Measurements from ENCODE around the gene ADK. TPM values are rescaled to one million over a fixed set of nuclear protein-coding genes. Genes with fewer than 3 reads are reported as not detected.

Gene ADK
- total and polyA plus RNA-seq, 7 experiments from 2014 or later, result 20.7 to 43.8 (median 25.3) TPM

DNA sequence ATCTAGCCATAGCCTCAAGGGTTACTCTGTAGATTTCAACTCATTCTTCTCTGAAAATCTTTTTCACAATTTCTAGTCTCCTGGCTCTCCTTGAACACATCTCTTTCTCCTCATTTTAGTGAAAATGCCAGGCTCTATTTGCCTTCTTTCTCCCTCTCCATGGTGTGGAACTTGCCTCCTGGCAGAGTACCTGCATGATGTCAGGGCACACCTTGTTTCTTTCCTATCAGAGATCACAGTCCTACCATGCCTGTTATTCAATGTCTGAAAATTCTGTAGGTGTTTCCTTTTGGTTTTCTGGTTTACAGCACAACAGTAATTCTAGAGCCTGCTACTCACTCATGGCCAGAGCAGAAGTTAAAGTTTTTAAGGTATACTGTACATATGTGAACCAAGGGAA, 237.8 kb downstream of the ADK start:
- Mint-ChIP-seq H3K36me3 (peaks cover 3 to 20% (median 12%) of the 10 kb centered on the region in 5 donors), H3K4me1 (peaks cover 7 to 51% (median 30%) of the 10 kb centered on the region in 7 donors), H3K27me3 (no peaks in the 10 kb centered on the region), H3K4me3 (no peak overlapping the region), H3K9me3 (peaks cover 0 to 5% (median 0%) of the 10 kb centered on the region in 11 donors), H3K27ac (peak overlapping the region in 3 of 9 donors; percentile 1 to 86 (median 64))
- no peak overlapping the region for H3K27ac ChIP-seq (ENCODE audit: low read depth, low read length)
- peaks cover under 1 to 10% of the 10 kb centered on the region in 2 donors for H3K4me1 ChIP-seq (ENCODE audit: control insufficient read depth in 2 of 2, insufficient read depth in 2 of 2, low read length in 2 of 2)
- no peak for DNase-seq
- no peaks in the 10 kb centered on the region for H3K9me3 ChIP-seq (ENCODE audit: control insufficient read depth in 2 of 3, low read length in 3 of 3)
- ChIA-PET POLR2A (no interaction called here), CTCF (no interaction called here)
- H3K4me3 ChIP-seq (ENCODE audit: low read length), result no peak overlapping the region
- no peak for ATAC-seq
- intact Hi-C loops (cut with micrococcal nuclease), result no loop called here
- H3K36me3 ChIP-seq (ENCODE audit: control insufficient read depth in 2 of 3, insufficient read depth in 3 of 3, low read length in 3 of 3), result no peaks in the 10 kb centered on the region
- no peaks in the 10 kb centered on the region for H3K27me3 ChIP-seq (ENCODE audit: control insufficient read depth in 2 of 2, insufficient read depth in 2 of 2, low read length in 2 of 2)

DNA sequence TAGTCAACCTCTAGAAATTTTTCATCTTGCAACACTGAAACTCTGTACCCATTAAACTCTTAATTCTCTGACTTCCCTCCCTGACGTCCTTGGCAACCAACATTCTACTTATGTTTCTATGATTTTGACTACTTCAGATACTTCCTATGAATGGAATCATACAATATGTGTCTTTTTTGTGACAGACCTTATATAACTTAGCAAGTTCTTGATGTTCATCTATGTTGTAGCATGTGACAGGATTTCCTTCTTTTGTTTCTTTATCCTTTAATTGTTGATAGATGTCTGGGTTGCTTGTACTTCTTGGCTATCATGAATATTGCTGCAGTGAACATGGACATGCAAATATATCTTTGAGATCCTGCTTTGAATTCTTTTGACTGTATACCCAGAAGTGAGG, 240.8 kb downstream of the ADK start:
- POLR2A ChIA-PET, result no interaction called here
- H3K4me1 Mint-ChIP-seq, result peaks cover 4 to 28% (median 15%) of the 10 kb centered on the region in 7 donors
- peak overlapping the region in 4 of 9 donors; percentile 23 to 81 (median 57) for H3K27ac Mint-ChIP-seq
- H3K4me3 ChIP-seq (ENCODE audit: low read length), result no peak overlapping the region
- DNase-seq (peak in 6 of 9 donors; percentile 1 to 51 (median 34)), ATAC-seq (no peak)
- no peaks in the 10 kb centered on the region for H3K4me1 ChIP-seq (ENCODE audit: control insufficient read depth in 2 of 2, insufficient read depth in 2 of 2, low read length in 2 of 2)
- H3K36me3 ChIP-seq (ENCODE audit: control insufficient read depth in 2 of 3, insufficient read depth in 3 of 3, low read length in 3 of 3), result no peaks in the 10 kb centered on the region
- intact Hi-C loops (cut with micrococcal nuclease), result no loop called here
- H3K27me3 ChIP-seq (ENCODE audit: control insufficient read depth in 2 of 2, insufficient read depth in 2 of 2, low read length in 2 of 2), result no peaks in the 10 kb centered on the region
- peaks cover 0 to 2% (median 0%) of the 10 kb centered on the region in 11 donors for H3K9me3 Mint-ChIP-seq
- no peaks in the 10 kb centered on the region for H3K27me3 Mint-ChIP-seq
- H3K36me3 Mint-ChIP-seq, result peaks cover 3 to 35% (median 27%) of the 10 kb centered on the region in 5 donors
- H3K27ac ChIP-seq (ENCODE audit: low read depth, low read length), result no peak overlapping the region
- no peaks in the 10 kb centered on the region for H3K9me3 ChIP-seq (ENCODE audit: control insufficient read depth in 2 of 3, low read length in 3 of 3)
- CTCF ChIA-PET, result no interaction called here
- H3K4me3 Mint-ChIP-seq, result peak overlapping the region in 3 of 10 donors; percentile 4 to 53 (median 35)

DNA sequence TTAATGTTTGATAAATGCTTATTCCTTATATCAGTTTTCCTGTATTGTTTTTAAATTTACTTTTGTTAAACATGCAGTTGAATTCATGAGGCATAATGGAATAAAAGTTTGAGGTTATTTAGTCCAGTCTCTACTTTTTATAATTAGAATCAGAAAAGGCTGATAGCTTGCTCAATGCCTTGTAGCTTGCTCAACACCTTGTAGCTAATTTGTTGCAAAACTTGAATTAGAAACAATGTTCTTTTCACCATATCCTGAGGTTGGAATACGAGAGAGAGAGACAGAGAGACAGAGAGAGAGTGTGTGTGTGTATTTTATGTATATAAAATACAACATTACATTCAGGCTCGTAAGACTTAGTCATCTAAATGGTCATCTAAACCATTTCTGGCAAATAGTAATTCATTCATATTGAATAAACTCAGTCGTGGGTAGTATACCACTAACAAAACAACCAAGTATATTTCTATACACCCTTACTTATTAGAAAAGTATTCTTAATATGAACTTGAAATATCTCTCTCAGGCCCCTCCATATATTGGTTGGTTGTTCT, 243.5 kb downstream of the ADK start:
- Histone ChIP-seq H3K4me1 (ENCODE audit: control insufficient read depth in 2 of 2, insufficient read depth in 2 of 2, low read length in 2 of 2) (no peaks in the 10 kb centered on the region), H3K36me3 (ENCODE audit: control insufficient read depth in 2 of 3, insufficient read depth in 3 of 3, low read length in 3 of 3) (no peaks in the 10 kb centered on the region), H3K27ac (ENCODE audit: low read depth, low read length) (no peak overlapping the region), H3K9me3 (ENCODE audit: control insufficient read depth in 2 of 3, low read length in 3 of 3) (no peaks in the 10 kb centered on the region), H3K27me3 (ENCODE audit: control insufficient read depth in 2 of 2, insufficient read depth in 2 of 2, low read length in 2 of 2) (no peaks in the 10 kb centered on the region), H3K4me3 (ENCODE audit: low read length) (no peak overlapping the region)
- no peak overlapping the region for H3K27ac Mint-ChIP-seq
- H3K9me3 Mint-ChIP-seq, result peaks cover 0 to 2% (median 0%) of the 10 kb centered on the region in 11 donors
- H3K36me3 Mint-ChIP-seq, result peaks cover 3 to 34% (median 31%) of the 10 kb centered on the region in 5 donors
- DNase-seq (no peak), ATAC-seq (no peak)
- intact Hi-C loops (cut with micrococcal nuclease), result no loop called here
- no peaks in the 10 kb centered on the region for H3K27me3 Mint-ChIP-seq
- no peak overlapping the region for H3K4me3 Mint-ChIP-seq
- H3K4me1 Mint-ChIP-seq, result peaks cover 4 to 22% (median 12%) of the 10 kb centered on the region in 7 donors
- ChIA-PET CTCF (no interaction called here), POLR2A (no interaction called here)

DNA sequence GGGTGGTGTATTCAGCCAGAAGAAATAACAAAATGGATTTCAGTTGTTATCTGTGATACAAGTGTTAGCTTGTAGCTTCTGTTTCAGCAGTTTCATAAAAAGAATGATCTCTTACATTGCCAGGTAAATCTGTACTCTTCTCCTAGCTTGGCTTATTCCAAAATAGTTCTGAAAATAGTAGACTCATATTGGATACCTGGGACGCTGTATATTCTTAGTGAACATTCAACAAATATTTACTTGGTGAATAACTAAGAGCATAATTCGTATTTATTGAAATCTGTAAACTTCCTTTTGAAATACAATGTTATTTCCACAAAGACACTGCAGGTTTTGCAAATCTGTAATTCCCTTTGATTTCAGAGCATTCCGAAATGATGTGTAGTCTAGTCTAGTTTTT, 249.2 kb downstream of the ADK start:
- H3K9me3 ChIP-seq (ENCODE audit: control insufficient read depth in 2 of 3, low read length in 3 of 3), result no peaks in the 10 kb centered on the region
- ChIA-PET POLR2A (no interaction called here), CTCF (no interaction called here)
- no peaks in the 10 kb centered on the region for H3K27me3 ChIP-seq (ENCODE audit: control insufficient read depth in 2 of 2, insufficient read depth in 2 of 2, low read length in 2 of 2)
- DNase-seq, result no peak
- H3K9me3 Mint-ChIP-seq, result peaks cover 0 to 9% (median 2%) of the 10 kb centered on the region in 11 donors
- no peak overlapping the region for H3K4me3 Mint-ChIP-seq
- no peaks in the 10 kb centered on the region for H3K4me1 ChIP-seq (ENCODE audit: control insufficient read depth in 2 of 2, insufficient read depth in 2 of 2, low read length in 2 of 2)
- no peak overlapping the region for H3K27ac ChIP-seq (ENCODE audit: low read depth, low read length)
- intact Hi-C loops (cut with micrococcal nuclease), result no loop called here
- H3K27me3 Mint-ChIP-seq, result no peaks in the 10 kb centered on the region
- peaks cover 0 to 4% (median 0%) of the 10 kb centered on the region in 7 donors for H3K4me1 Mint-ChIP-seq
- ATAC-seq, result no peak
- H3K36me3 ChIP-seq (ENCODE audit: control insufficient read depth in 2 of 3, insufficient read depth in 3 of 3, low read length in 3 of 3), result no peaks in the 10 kb centered on the region
- no peak overlapping the region for H3K4me3 ChIP-seq (ENCODE audit: low read length)
- H3K36me3 Mint-ChIP-seq, result peaks cover 0 to 61% (median 46%) of the 10 kb centered on the region in 5 donors
- no peak overlapping the region for H3K27ac Mint-ChIP-seq

DNA sequence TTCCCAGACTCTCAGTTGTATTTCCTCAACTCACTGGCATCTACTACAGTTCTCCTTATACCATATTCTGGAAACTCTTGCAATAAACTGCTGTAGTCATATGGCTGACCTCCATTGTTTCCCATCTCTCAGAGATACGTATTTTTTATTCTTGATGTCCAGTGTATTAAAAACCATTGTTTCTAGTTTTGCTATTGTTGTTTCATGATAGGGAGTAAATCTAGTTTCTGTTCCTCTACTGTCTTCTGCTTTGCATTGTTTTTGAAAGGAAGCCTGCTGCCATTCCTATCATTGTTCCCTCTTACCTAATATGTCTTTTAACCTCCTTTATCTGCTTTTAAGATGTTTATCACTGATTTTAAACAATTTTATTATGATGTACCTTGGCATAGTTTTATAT, 255.0 kb downstream of the ADK start:
- Histone ChIP-seq H3K9me3 (ENCODE audit: control insufficient read depth in 2 of 3, low read length in 3 of 3) (no peaks in the 10 kb centered on the region), H3K36me3 (ENCODE audit: control insufficient read depth in 2 of 3, insufficient read depth in 3 of 3, low read length in 3 of 3) (no peaks in the 10 kb centered on the region), H3K4me1 (ENCODE audit: control insufficient read depth in 2 of 2, insufficient read depth in 2 of 2, low read length in 2 of 2) (no peaks in the 10 kb centered on the region), H3K27ac (ENCODE audit: low read depth, low read length) (no peak overlapping the region), H3K27me3 (ENCODE audit: control insufficient read depth in 2 of 2, insufficient read depth in 2 of 2, low read length in 2 of 2) (no peaks in the 10 kb centered on the region), H3K4me3 (ENCODE audit: low read length) (no peak overlapping the region)
- H3K4me1 Mint-ChIP-seq, result no peaks in the 10 kb centered on the region
- H3K4me3 Mint-ChIP-seq, result no peak overlapping the region
- no peak for DNase-seq
- ATAC-seq, result no peak
- POLR2A ChIA-PET, result no interaction called here
- H3K27me3 Mint-ChIP-seq, result no peaks in the 10 kb centered on the region
- peaks cover 0 to 9% (median 2%) of the 10 kb centered on the region in 11 donors for H3K9me3 Mint-ChIP-seq
- H3K27ac Mint-ChIP-seq, result no peak overlapping the region
- intact Hi-C loops (cut with micrococcal nuclease), result no loop called here
- CTCF ChIA-PET, result no interaction called here
- H3K36me3 Mint-ChIP-seq, result peaks cover 3 to 63% (median 56%) of the 10 kb centered on the region in 5 donors

DNA sequence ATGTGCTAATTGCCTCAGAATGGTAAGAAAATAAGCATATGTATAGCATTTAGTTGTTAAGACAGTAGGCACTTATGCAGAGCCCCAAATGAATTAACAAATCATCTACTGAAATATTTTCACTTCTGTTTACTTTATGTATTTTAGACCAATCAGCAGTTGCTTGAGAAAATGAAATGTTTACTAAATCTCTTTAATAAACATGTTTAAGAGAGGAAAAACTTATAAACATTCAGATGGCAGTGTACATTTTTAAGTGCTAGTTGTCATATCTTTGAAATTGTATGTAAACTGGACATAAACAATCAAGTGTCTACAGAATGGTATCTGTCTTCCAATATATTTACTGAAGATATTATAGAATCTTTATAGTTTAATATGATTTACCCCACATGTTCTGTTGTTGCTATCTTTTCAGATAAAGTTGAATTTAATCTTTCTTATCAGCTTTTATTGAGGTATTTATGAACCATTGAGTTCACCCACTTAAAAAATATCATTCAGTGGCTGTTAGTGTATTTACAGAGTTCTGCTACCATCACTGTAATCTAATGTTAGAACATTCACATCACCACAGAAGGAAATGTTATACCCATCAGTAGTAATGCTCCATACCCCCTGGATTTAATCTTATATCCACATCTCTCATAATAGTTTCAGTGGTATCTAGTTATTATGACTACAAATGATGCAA, 264.3 kb downstream of the ADK start:
- no peak overlapping the region for H3K4me3 Mint-ChIP-seq
- Histone ChIP-seq H3K4me1 (ENCODE audit: control insufficient read depth in 2 of 2, insufficient read depth in 2 of 2, low read length in 2 of 2) (no peaks in the 10 kb centered on the region), H3K9me3 (ENCODE audit: control insufficient read depth in 2 of 3, low read length in 3 of 3) (no peaks in the 10 kb centered on the region), H3K27ac (ENCODE audit: low read depth, low read length) (no peak overlapping the region), H3K4me3 (ENCODE audit: low read length) (no peak overlapping the region), H3K27me3 (ENCODE audit: control insufficient read depth in 2 of 2, insufficient read depth in 2 of 2, low read length in 2 of 2) (no peaks in the 10 kb centered on the region), H3K36me3 (ENCODE audit: control insufficient read depth in 2 of 3, insufficient read depth in 3 of 3, low read length in 3 of 3) (no peaks in the 10 kb centered on the region)
- H3K36me3 Mint-ChIP-seq, result peaks cover 9 to 20% (median 17%) of the 10 kb centered on the region in 5 donors
- DNase-seq, result no peak
- peaks cover 5 to 23% (median 9%) of the 10 kb centered on the region in 7 donors for H3K4me1 Mint-ChIP-seq
- H3K27ac Mint-ChIP-seq, result peak overlapping the region in 1 of 9 donors; percentile 3
- no peak for ATAC-seq
- CTCF ChIA-PET, result no interaction called here
- POLR2A ChIA-PET, result no interaction called here
- H3K9me3 Mint-ChIP-seq, result peaks cover 0 to 6% (median 0%) of the 10 kb centered on the region in 11 donors
- intact Hi-C loops (cut with micrococcal nuclease), result loop anchor here (5.0 to 10.0 kb wide), 2 partner anchors 680 to 822 kb away; partner anchors contain the start of gene COMTD1 (in 1 of the 2)
- H3K27me3 Mint-ChIP-seq, result no peaks in the 10 kb centered on the region
